Astrocyte of the cerebellum (primary cell): ENCODE data around the gene VASN.

Experiments
- DNase-seq: peaks from one replicate; pipeline ENCODE4 v3.0.0-alpha.2; 2011; ENCODE audit warnings: low read depth
- H3K4me3 ChIP-seq: 2 replicates; pipeline ENCODE4 v1.5.1; 2011; ENCODE audit warnings: mild to moderate bottlenecking, low read depth, low read length, moderate library complexity
- in situ Hi-C: cut with HindIII; loops from 2 replicates; pipeline ENCODE4 v1.10.0; 2017; ENCODE audit warnings: low sequenced_read_pairs
- TF ChIP-seq, protein P1 (sequence below): IDR thresholded peaks from 2 replicates; pipeline ENCODE4 v1.5.1; 2012; ENCODE audit warnings: low read length, low read depth, moderate library complexity, mild to moderate bottlenecking; ENCODE audit errors: missing control alignments

Gene VASN

DNA sequence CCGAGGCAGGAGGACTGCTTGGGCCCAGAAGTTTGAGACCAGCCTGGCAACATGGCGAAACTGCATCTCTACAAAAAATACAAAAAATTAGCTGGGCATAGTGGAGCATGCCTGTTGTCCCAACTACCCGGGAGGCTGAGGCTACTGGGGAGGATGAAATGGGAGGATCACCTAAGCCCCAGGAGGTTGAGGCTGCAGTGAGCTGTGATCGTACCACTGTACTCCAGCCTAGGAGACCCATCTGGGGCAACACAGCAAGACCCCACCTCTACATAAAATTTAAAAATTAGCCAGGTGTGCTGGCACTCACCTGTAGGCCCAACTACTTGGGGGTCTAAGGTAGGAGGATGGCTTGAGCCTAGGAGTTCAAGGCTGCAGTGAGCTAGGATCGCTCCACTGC is 22.3 kb upstream of the VASN start:
- no peak overlapping the region for H3K4me3 ChIP-seq
- no peak for DNase-seq
- in situ Hi-C loops: no loop called here
- TF ChIP-seq, protein P1, sequence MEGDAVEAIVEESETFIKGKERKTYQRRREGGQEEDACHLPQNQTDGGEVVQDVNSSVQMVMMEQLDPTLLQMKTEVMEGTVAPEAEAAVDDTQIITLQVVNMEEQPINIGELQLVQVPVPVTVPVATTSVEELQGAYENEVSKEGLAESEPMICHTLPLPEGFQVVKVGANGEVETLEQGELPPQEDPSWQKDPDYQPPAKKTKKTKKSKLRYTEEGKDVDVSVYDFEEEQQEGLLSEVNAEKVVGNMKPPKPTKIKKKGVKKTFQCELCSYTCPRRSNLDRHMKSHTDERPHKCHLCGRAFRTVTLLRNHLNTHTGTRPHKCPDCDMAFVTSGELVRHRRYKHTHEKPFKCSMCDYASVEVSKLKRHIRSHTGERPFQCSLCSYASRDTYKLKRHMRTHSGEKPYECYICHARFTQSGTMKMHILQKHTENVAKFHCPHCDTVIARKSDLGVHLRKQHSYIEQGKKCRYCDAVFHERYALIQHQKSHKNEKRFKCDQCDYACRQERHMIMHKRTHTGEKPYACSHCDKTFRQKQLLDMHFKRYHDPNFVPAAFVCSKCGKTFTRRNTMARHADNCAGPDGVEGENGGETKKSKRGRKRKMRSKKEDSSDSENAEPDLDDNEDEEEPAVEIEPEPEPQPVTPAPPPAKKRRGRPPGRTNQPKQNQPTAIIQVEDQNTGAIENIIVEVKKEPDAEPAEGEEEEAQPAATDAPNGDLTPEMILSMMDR: no peak

DNA sequence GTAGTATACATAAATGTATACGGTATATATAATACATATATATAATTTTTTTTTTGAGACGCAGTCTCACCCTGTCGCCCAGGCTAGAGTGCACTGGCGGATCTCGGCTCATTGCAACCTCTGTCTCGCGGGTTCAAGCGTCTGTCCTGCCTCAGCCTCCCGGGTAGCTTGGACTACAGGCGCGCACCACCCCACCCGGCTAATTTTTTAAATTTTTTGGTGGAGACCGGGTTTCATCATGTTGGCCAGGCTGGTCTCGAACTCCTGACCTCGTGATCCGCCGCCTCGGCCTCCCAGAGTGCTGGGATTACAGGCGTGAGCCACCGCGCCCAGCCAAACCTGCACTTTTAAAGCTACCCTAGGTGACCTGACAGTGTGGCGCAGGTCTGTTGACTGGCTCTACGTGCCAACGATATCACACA is 21.3 kb upstream of the VASN start:
- in situ Hi-C loops: no loop called here
- no peak for DNase-seq
- peak overlapping the region; percentile 68 for H3K4me3 ChIP-seq
- TF ChIP-seq, protein P1: no peak

DNA sequence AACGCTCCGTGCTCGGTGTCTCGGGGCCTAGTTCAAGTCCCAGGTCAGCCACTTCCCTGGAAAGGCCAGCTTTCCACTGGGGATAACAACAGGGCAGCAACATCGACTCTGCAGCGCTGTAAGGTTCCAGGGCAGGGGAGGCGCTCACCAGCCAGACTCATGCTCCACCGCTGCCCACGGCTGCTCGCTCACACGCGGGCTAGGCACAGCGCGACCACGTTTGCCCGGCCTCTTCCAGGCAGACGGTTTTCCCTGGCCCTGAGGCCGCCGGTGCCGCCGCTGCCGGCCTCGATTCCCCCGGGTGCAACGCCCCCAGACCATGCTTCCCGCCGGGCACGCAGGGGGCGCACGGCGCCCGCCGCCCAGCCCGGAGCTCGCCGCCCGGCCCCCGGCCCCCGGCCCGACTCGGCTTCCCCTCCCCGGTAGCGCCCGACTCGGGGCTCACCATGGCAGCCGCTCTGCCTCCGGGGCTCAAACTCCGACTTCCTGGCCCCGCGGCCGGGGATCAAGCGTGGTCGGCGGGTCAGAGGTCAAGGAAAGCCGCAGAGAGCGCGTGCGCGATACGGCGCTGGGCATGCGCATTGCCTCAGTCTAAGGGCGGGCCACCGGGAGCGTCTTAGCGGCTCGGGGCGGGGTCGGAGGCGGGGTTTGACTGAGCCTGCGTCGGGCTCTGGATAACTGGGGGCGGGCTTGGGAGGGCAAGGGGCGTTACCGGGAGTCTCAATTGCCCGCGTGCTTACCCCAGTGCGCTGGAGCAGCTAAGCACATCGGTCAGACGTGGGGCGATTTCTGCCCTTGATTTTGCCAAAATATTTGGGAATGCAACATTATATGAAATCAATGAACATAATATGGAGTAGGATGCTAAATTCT is 20.6 kb upstream of the VASN start, which contains the start of gene PAM16:
Gene PAM16 (minus strand): TSS at position 535 of the 873 bp plus-strand sequence. CDS start 87 bp downstream, at position 448.
- peak; percentile 83 for DNase-seq
- H3K4me3 ChIP-seq: peak within 1 kb of the TSS; percentile 68
- TF ChIP-seq, protein P1: no peak
- in situ Hi-C loops: no loop called here

DNA sequence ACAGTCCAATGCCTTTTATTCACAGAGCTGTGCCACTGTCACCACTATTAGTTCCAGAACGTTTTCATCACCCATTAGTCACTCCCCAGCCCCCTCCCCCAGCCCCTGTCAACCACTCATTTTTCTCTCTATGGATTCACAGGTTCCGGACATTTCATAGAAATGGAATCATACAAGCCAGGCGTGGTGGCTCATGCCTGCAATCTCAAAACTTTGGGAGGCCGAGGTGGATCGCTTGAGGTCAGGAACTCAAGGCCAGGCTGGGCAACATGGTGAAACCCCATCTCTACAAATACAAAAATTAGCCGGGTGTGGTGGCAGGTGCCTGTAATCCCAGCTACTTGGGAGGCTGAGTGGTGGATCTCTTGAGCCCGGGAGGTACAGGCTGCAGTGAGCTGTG is 19.8 kb upstream of the VASN start:
- in situ Hi-C loops: no loop called here
- no peak overlapping the region for H3K4me3 ChIP-seq
- DNase-seq: no peak
- TF ChIP-seq, protein P1: no peak

DNA sequence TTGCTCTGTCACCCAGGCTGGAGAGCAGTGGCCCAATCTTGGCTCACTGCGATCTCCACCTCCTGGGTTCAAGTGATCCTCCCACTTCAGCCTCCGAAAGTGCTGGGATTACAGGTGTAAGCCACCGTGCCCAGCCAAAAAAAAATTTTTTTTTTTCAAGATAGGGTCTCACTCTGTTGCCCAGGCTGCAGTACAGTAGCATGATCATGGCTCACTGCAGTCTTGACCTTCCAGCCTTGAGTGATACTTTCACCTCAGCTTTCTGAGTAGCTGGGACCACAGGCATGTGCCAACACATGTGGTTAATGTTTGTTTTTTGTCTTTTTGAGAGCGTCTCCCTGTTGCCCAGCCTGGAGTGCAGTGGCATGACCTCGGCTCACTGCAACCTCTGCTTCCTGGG is 18.8 kb upstream of the VASN start:
- TF ChIP-seq, protein P1: no peak
- no peak overlapping the region for H3K4me3 ChIP-seq
- DNase-seq: no peak
- in situ Hi-C loops: no loop called here

DNA sequence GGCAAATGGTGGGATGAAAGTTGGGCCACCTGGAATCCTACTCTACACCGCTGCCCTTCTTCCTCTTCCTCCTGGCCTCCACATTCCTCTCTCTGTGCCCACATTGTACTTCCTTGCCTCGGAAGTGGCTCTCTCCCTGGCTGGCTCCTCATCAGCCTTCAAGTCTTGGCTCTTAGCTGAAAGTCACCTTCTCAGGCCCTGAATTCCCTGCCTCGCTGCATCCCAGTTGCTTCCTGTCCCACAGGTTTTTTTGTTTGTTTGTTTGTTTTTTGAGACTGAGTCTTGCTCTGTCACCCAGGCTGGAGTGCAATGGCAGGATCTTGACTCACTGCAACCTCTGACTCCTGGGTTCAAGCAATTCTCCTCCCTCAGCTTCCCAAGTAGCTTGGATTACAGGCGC is 18.0 kb upstream of the VASN start:
- in situ Hi-C loops: no loop called here
- no peak for DNase-seq
- no peak overlapping the region for H3K4me3 ChIP-seq
- TF ChIP-seq, protein P1: no peak
